GM18873 (cell line): ENCODE data around the gene COX4I2.
"Not testable (repeated sequence)": the region's sequence is repeated elsewhere in the genome, so short reads cannot be mapped to it uniquely, and the experiment has no call there.

Experiments used
- ATAC-seq: cut with Tn5 transposase; IDR thresholded peaks from one replicate; pipeline ENCODE4 v1.9.1; 2021; ENCODE audit warnings: mild to moderate bottlenecking, moderate library complexity, moderate number of reproducible peaks; ENCODE audit not compliant: unreplicated experiment, low FRiP score

Gene COX4I2

GRCh38 chr20:31637660-31638059 lies at the start of gene COX4I2:
COX4I2 (plus strand) TSS chr20:31637912; CDS start chr20:31639018, 1,106 bp downstream.
- ATAC-seq = no peak

- ATAC-seq = no peak
Observed at GRCh38 chr20:31590717-31591225, 46.9 kb upstream of the COX4I2 start.

- no peak for ATAC-seq
Observed at GRCh38 chr20:31593221-31594001, 44.3 kb upstream of the COX4I2 start.

GRCh38 chr20:31594002-31594557 lies 43.6 kb upstream of the COX4I2 start:
- ATAC-seq = no peak

GRCh38 chr20:31594558-31595379 lies 42.9 kb upstream of the COX4I2 start:
- ATAC-seq = no peak

GRCh38 chr20:31595380-31595653 lies 42.4 kb upstream of the COX4I2 start:
- no peak for ATAC-seq

GRCh38 chr20:31595654-31596411 lies 41.9 kb upstream of the COX4I2 start:
- no peak for ATAC-seq

GRCh38 chr20:31596412-31596715 lies 41.3 kb upstream of the COX4I2 start:
- not testable (repeated sequence) for ATAC-seq

GRCh38 chr20:31596831-31597480 lies 40.8 kb upstream of the COX4I2 start:
- no peak for ATAC-seq

GRCh38 chr20:31597481-31597855 lies 40.2 kb upstream of the COX4I2 start:
- no peak for ATAC-seq

- ATAC-seq = no peak
Observed at GRCh38 chr20:31602431-31602778, 35.3 kb upstream of the COX4I2 start.

GRCh38 chr20:31602779-31603441 lies 34.8 kb upstream of the COX4I2 start:
- ATAC-seq = peak; percentile 84

GRCh38 chr20:31603822-31604566 lies 33.7 kb upstream of the COX4I2 start:
- ATAC-seq = no peak

- ATAC-seq = no peak
Observed at GRCh38 chr20:31604567-31605030, 33.1 kb upstream of the COX4I2 start.

GRCh38 chr20:31605031-31605901 lies 32.4 kb upstream of the COX4I2 start, which contains the start of gene ID1:
ID1 (plus strand) TSS chr20:31605289; CDS start chr20:31605388, 99 bp downstream.
- ATAC-seq = peak; percentile 72

GRCh38 chr20:31605902-31606803 lies 31.6 kb upstream of the COX4I2 start:
- no peak for ATAC-seq
